GM19324 (cell line): ENCODE measurements around the gene KRTAP10-3.
"Not testable (repeated sequence)": the region's sequence is repeated elsewhere in the genome, so short reads cannot be mapped to it uniquely, and the experiment has no call there.

ENCODE experiments used
- ATAC-seq: cut with Tn5 transposase; IDR thresholded peaks from one replicate; pipeline ENCODE4 v1.9.1; 2021; ENCODE audit warnings: mild to moderate bottlenecking, moderate library complexity; ENCODE audit not compliant: unreplicated experiment, low FRiP score

KRTAP10-3 gene

DNA sequence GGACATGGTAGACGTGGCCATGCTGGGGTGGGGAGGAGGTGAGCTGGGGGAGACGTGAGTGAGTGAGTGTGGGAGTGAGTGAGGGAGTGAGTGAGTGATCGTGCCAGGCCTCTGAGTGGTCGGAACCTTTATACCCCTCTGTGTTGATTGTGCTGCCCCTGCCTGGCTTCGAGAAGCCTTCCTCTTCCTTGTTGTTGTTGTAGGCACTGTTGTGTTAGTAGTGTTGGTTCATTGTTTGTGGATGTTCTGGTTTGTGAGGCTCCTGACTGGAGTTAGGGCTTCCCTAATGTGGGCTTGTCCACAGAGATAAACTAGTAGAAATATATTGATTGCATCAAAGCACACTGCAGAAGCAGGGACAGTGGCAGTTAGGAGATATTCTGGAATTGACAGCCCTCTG lies at the start of gene KRTAP10-3:
TSS of gene KRTAP10-3 (minus strand) at position 101 of the 400 bp plus-strand sequence. CDS start at position 21, 80 bp downstream.
- no peak for ATAC-seq

GRCh38 chr21:44606495-44606894 lies 47.9 kb upstream of the KRTAP10-3 start:
- ATAC-seq = no peak

DNA sequence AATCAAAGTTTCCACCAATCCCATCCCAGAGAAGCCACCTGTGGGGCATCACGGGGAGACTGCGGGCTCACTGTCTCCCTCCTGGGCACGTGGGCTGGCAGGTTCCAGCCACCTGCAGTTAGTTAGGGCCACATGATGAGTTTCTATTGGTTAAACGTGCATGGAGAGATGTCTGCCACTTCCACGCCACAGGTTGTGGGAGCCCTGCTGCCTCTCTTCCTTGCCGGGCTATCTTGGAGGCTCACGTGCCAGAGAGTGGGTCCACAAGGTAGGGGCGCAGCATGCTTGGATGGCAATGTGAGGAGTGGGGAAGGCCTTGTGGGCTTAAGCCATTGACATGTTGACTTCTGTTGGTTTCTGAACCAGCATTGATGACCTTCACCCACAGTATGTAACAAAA lies 45.3 kb upstream of the KRTAP10-3 start:
- no peak for ATAC-seq

DNA sequence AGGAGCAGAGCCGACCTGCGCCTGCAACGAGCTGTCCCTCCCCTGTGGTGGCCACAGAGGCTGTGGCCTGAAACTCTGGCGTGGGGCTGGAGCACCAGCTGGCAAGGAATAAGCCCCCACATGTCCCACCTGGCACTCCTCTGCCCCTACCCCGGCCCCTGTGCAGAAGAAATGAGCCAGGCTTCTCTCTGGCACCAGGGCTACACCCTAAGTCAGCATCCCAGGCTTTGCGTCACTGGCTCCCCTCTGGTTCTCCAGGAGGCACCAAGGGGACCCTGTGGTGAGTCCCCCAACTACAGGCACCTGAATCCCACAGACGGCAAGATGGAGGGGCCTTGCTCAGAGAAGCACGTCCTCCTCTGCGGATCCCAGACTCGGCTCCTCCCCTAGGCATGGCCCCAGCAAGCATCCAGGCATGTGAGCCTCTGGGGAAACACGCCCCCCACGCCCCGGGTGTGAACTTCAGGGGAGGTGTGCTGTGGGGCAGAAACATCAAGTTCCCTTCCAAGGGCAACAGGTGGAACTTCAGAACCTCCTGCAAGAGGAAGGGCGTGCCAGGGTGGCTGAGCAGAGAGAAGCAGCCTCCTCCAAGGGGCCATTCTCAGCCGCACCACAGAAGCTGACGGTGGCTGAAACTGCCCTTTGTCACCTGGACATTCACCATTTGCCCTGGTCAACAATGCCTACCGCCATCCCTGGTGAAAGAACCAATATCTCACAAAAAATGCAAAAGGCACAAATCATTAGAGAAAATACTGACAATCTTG lies 44.7 kb upstream of the KRTAP10-3 start:
- no peak for ATAC-seq

GRCh38 chr21:44602463-44602850 lies 43.9 kb upstream of the KRTAP10-3 start:
- no peak for ATAC-seq

DNA sequence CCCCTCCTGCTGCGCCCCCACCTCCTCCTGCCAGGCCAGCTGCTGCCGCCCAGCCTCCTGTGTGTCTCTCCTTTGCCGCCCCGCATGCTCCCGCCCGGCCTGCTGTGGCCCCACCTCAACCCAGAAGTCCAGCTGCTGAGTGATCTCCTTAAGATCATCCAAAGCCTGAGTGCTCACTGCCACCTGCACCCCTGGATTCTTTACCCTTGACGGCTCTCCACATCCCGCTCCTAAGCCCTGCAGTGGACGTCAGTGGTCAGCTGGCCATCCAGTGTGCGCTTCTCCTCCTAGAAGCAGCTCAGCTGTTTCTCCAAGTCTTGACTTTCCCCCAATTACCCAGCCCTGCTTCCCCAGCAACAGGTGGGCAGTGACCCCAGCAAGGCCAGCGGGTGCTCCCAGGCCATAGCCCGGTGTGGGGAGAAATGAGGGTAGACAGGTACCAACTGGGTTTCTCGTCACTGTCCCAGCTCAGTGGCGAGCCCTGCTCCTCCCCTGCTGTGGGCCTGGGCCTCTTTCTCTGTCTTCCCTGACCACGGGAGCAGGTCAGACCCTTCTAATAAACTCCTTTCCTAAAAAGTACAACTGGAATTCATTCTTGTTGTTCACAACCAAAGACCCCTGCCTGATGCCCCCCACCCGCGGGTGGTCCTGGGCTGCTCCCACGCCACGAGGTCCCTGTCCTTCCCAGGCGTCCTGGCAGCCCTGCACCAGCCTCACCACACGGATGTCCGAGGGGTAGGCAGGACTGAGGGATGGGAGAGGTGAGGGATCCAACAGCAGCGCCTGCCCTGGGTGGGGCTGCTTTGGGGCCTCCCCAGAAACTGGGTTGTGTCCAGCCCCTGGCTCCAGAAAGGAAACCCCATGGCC lies 43.2 kb upstream of the KRTAP10-3 start:
- no peak for ATAC-seq

- not testable (repeated sequence) for ATAC-seq
Observed at GRCh38 chr21:44601091-44601490, 42.5 kb upstream of the KRTAP10-3 start.

- ATAC-seq = not testable (repeated sequence)
Observed at GRCh38 chr21:44600118-44600978, 41.8 kb upstream of the KRTAP10-3 start, which contains the start of gene KRTAP10-7. Gene KRTAP10-7 (plus strand): TSS chr21:44600597. CDS start chr21:44600622, 25 bp downstream.

- no peak for ATAC-seq
Observed at GRCh38 chr21:44599264-44600029, 40.9 kb upstream of the KRTAP10-3 start.

- no peak for ATAC-seq
Observed at GRCh38 chr21:44598061-44598460, 39.5 kb upstream of the KRTAP10-3 start.

GRCh38 chr21:44596068-44596725 lies 37.6 kb upstream of the KRTAP10-3 start:
- ATAC-seq = no peak

- ATAC-seq = no peak
Observed at GRCh38 chr21:44595524-44595923, 36.9 kb upstream of the KRTAP10-3 start.

GRCh38 chr21:44594406-44594916 lies 35.9 kb upstream of the KRTAP10-3 start:
- ATAC-seq = no peak

- no peak for ATAC-seq
Observed at GRCh38 chr21:44593598-44594405, 35.2 kb upstream of the KRTAP10-3 start.

- no peak for ATAC-seq
Observed at GRCh38 chr21:44592446-44593311, 34.1 kb upstream of the KRTAP10-3 start, which contains the start of gene KRTAP10-6. Gene KRTAP10-6 (minus strand): TSS chr21:44592505. CDS start chr21:44592484, 21 bp downstream.

DNA sequence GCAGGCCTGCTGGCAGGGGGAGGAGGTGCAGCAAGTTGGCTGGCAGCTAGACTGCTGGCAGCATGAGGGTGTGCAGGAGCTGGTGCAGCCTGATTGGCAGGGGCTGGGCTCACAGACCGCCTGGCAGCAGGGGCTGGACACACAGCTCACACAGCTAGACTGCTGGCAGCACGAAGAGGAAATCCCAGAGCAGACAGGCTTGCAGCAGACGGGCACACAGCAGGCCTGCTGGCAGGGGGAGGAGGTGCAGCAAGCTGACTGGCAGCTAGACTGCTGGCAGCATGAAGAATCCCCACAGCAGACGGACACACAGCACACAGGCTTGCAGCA lies 33.2 kb upstream of the KRTAP10-3 start:
- not testable (repeated sequence) for ATAC-seq
